H1 (cell line): ENCODE results near the gene CRCP. TPM values are rescaled to one million over a fixed set of nuclear protein-coding genes. Genes with fewer than 3 reads are reported as not detected.

Source experiments
- HDAC2 ChIP-seq, 2 experiments: fragments of 300-600 bp in 1 of 2; sonication (generic) in 1 of 2; IDR thresholded peaks; 2 replicates each; pipeline ENCODE4 v1.6.1; 2011 to 2012; ENCODE audit warnings: low read depth in 2 of 2, low read length in 2 of 2, mild to moderate bottlenecking in 2 of 2, moderate library complexity in 2 of 2, borderline replicate concordance in 1 of 2, inconsistent platforms in 1 of 2
- RNF2 ChIP-seq: fragments of 200-900, 300-1000 bp; sonication (generic); IDR thresholded peaks from 2 replicates; pipeline ENCODE4 v1.7.1; 2016; ENCODE audit warnings: borderline replicate concordance, low read depth, mild to moderate bottlenecking, antibody characterized with exemption, low read length; ENCODE audit not compliant: poor library complexity, severe bottlenecking; ENCODE audit errors: missing control alignments
- polyA plus RNA-seq, 7 experiments: library from polyadenylated mRNA; depleted of rRNA in 3 of 7; stranded (reverse) in 5 of 7; unstranded in 2 of 7; fragments of >200 nt in 5 of 7; fragments of 200-250 nt in 2 of 7; gene quantifications; 1 replicate in 5 of 7; 2 replicates in 1 of 7; 4 replicates in 1 of 7; pipeline versions ENCODE4 v1.2.1 to v1.2.3, GENCODE V29; 2011 to 2013; ENCODE audit warnings: missing spikeins in 2 of 7, mixed read lengths in 2 of 7
- total RNA-seq: library from RNA; stranded (reverse); fragmentation: NEBNext Ultra II Directional; extraction: Animal tissue kit (Norgen Biotek cat#: 25700); gene quantifications from 2 replicates; pipeline ENCODE4 v1.2.1, GENCODE V29; 2021

Gene CRCP
- total and polyA plus RNA-seq, 2 of the 8 experiments (the other 6 are each of a cell fraction or from before 2014, with no cell fraction given): 15.0 to 29.3 TPM

DNA sequence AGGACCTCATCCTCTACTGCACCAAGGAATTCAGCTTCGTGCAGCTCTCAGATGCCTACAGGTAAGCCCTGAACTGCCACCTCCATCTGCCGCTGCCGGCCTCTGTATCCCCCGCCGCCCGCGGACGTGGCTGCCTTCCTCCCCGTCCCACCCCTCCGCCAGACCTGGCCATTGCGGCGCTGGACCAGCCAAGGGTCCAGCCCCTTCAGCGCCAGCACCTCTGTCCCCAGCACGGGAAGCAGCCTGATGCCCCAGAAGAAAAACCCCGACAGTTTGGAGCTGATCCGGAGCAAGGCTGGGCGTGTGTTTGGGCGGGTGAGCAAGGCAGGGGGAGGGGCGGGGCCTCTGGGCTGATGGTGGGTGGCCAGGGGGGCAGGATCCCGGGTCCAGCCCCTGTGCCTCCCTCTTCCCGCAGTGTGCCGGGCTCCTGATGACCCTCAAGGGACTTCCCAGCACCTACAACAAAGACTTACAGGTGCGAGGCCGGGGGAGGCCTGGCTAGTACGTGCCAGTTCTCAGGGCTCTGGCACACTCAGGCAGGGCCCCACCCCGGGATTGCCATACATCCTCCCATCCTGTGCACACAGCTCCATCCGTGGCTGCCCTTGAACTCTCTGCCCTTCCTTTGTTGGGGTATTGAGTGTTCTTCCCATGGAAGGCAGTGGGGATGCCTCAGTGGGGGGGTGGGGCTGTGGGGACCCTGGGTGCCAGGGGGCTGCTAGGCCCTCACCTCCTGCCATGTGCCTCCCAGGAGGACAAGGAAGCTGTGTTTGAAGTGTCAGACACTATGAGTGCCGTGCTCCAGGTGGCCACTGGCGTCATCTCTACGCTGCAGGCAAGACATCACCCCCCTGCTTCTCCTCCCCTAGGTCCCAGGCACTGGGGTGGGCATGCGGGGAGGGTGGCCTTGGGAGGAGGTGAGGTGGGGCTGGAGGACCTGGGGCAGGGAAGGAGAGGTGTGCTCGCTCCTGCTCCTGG is 25.5 kb upstream of the CRCP start (continued):
- no peak for TF ChIP-seq RNF2
- TF ChIP-seq HDAC2 (IDR thresholded peaks at IDR 0.05; ENCODE audit: borderline replicate concordance in 1 of 2, low read depth in 2 of 2, low read length in 2 of 2): no peak
